Stimulated activated CD8-positive, alpha-beta memory T cell treated with anti-CD3 and anti-CD28 coated beads, Interleukin-4, amount 100 ng/mL, for 24 hours (primary cell): ENCODE results near the gene TNRC6B.
A peak's percentile ranks its signal among the peaks of the same experiment; 100 is the strongest.
"Not testable (repeated sequence)": the region's sequence is repeated elsewhere in the genome, so short reads cannot be mapped to it uniquely, and the experiment has no call there.

Source experiments
- DNase-seq: peaks from one replicate; pipeline ENCODE4 v3.0.0-alpha.2; 2020; ENCODE audit warnings: low read depth

The TNRC6B gene

GRCh38 chr22:40285513-40285912, 107.8 kb downstream of the TNRC6B start:
- no peak for DNase-seq

- peak; percentile 44 for DNase-seq
Observed at GRCh38 chr22:40289991-40290459, 112.3 kb downstream of the TNRC6B start.

DNA sequence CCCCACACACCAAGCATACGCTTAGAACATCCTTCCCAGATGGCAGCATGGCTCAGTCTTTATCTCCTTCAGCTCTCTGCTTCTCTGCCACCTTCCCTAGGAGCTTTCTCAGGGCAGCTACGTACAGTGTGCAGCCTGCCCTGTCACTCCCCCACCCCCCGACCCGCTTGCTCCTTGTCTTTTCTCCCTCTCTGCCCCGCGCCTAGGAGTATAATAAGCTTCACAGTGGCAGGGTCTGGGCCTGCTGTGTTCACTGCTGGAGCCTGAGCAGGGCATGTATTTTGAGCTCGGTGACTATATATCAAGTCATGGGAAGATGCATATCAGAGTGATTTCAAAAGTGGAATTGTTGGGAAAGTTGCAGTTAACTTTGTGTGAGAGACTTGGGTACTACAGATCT, 112.8 kb downstream of the TNRC6B start:
- DNase-seq = no peak

DNA sequence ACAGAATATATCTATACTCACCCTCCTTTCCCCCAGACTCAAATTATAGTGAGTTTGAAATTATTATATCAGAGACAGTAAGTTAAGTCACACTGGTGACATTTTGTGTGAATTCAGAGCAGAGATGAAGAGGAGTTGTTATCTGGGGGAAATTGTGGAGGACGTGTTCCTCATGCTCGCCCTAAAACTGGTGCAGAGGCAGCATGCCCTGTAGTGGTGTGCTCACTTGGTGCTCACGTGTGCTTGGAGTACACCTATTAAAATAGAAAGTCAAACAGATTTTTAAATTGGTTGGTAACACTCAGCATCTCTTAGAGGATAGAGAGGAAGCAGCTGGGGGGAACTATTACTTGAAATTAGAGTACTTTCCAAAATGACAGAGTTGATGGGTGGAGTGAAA, 117.0 kb downstream of the TNRC6B start:
- no peak for DNase-seq

DNA sequence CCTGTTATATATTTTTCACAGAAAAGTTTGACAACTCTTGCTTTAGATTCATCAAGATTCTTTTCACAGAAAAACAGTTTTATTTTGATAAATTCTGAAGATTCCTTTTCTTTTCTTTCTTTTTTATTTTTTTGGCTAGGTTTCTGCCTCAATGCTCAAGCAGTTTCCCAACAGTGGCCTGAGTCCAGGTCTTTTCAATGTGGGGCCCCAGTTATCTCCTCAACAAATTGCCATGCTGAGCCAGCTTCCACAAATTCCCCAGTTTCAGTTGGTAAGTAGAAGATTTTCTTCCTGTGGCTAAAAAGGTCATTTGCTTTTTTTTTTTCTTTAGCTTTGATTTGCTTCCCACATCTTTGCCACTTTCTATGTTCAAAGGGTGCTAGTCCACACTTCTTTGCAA, 122.6 kb downstream of the TNRC6B start:
- DNase-seq = no peak

- no peak for DNase-seq
Observed at GRCh38 chr22:40300884-40301672, 123.4 kb downstream of the TNRC6B start.

DNA sequence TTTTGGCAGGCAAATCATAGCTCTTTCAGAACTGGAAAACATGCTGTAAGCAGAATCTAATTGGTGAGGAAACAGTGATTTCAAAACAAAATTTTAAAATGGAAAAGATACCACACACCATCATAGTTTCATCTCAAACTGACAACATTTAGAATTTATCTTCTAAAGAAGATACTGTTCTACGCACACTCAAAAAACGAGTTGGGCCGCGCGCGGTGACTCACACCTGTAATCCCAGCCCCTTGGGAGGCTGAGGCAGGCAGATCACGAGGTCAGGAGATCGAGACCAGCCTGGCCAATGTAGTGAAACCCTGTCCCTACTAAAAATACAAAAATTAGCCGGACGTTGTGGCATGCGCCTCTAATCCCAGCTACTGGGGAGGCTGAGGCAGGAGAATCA, 124.4 kb downstream of the TNRC6B start:
- DNase-seq = no peak

GRCh38 chr22:40305625-40306024, 127.9 kb downstream of the TNRC6B start:
- no peak for DNase-seq

- DNase-seq = no peak
Observed at GRCh38 chr22:40308999-40309573, 131.4 kb downstream of the TNRC6B start.

- DNase-seq = no peak
Observed at GRCh38 chr22:40309631-40310030, 131.9 kb downstream of the TNRC6B start.

DNA sequence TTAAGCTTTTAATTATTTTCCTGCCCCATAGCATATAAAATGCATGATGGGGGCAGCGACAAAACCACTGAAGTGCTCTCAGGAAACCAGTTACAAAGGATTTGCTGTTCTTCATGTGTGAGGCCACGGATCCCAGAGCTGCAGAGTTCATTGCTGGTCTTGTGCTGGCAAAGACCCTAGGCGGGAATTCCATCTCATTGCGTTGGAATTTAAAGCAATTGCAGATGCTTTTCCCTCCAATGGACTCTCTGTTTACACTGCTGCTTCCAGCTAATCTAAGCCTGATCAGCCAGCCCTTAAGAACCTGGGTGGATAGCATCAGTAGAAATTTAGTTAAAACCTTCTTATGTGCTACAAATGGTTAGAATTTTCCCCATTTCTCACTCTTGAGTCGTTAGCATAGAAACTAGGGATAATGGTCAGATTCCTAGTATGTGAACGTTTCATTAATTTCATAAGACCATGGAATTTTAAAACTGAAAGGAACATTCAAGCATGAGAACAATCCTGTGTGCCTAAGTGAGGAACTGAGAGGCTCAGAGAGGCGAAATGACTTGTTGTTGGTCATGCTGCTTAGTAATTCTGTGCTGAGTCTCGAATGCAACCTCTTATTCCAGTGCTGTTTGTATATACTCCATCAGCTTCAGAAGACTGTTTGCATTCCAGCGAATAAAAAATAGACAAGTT, 132.5 kb downstream of the TNRC6B start:
- no peak for DNase-seq

- no peak for DNase-seq
Observed at GRCh38 chr22:40310768-40311120, 133.0 kb downstream of the TNRC6B start.

DNA sequence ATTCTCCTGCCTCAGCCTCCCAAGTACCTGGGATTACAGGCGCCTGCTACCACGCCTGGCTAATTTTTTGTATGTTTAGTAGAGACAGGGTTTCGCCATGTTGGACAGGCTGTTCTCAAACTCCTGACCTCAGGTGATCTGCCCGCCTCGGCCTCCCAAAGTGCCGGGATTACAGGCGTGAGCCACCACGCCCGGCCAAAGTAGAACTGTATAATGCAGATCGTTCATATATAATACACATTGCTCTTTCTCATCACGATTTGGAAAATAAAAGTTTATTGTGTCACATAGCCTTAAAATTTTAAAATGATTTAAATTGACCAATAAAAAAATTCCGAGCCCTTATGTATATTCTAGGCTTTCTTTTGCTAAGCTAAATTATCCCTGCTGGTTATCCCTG, 133.9 kb downstream of the TNRC6B start:
- DNase-seq = not testable (repeated sequence)

GRCh38 chr22:40312050-40312449, 134.3 kb downstream of the TNRC6B start:
- DNase-seq = no peak

DNA sequence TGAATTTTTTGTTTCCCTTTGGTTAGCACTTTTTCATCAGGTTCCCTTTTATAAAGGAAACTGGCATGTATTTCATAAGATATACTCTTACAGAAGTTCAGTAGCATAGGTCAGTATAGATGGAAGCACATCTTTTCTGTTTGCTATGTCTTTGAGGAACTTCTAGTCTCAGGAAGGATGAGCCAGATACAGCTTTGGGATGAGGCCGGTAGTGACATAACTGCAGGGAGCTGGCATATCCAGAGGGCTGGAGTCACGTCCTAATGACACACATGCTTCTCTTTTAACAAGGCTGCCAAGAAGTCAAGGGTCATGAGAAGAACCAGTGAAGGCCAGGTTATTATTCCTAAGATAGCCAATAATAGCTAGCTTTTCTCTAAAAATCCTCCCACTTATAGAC, 135.3 kb downstream of the TNRC6B start:
- DNase-seq = no peak

GRCh38 chr22:40314041-40314440, 136.3 kb downstream of the TNRC6B start:
- DNase-seq = no peak

DNA sequence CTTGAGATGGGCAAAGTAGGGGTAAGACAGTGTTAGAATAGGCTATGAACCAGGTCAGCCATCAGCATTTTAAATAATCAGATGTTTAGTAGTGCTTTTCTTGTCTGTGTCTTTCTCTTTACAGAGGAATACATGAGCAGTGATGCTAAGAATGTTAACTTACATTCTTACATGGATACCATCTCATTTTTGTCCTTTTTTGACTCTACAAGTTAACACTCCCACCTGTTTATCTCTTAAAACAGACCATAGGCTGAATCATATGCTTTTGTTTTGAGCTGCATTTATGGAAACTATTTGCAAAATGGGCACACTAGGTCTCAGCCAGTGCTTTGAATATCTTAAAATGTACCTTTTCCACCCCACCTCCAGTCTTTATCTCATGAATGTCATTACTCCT, 143.0 kb downstream of the TNRC6B start:
- no peak for DNase-seq

DNA sequence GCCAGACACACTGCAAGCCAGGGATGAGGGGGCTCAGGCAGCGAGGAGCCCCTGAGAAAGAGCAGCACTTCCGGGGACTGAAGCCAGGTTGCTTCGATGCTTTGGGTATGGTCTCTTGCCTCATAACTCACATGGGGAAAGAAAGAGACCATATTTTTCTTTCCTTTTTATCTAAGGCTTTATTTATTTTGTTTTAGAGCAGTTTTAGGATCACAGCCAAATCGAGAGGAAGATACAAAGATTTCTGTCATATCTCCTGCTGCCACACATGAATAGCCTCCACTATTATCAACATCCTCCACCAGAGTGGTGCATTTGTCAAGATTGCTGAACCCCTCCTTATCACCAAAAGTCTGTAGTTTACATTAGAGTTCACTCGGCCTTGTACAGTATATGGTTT, 144.3 kb downstream of the TNRC6B start:
- no peak for DNase-seq

DNA sequence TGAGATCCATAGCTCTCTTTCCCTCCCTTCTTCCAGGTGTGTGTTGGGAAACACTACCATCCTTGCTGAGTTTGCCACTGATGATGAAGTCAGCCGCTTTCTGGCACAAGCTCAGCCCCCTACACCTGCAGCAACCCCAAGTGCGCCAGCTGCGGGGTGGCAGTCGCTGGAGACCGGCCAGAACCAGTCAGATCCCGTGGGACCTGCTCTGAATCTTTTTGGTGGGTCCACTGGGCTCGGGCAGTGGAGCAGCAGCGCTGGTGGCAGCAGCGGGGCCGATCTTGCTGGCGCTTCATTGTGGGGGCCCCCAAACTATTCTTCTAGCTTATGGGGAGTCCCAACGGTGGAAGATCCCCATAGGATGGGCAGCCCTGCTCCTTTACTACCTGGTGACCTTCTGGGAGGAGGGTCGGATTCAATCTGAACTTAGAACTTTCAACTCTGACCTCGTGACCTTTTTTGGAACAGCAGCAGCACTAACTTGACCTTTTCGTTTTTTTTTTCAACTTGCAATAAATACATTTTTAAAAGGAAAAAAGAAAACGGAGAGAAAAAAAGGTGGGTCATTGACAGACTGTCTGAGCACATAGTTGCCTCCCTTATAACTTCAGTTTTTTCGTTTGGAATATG, 145.2 kb downstream of the TNRC6B start:
- DNase-seq = no peak

- DNase-seq = no peak
Observed at GRCh38 chr22:40323681-40324171, 146.0 kb downstream of the TNRC6B start.

DNA sequence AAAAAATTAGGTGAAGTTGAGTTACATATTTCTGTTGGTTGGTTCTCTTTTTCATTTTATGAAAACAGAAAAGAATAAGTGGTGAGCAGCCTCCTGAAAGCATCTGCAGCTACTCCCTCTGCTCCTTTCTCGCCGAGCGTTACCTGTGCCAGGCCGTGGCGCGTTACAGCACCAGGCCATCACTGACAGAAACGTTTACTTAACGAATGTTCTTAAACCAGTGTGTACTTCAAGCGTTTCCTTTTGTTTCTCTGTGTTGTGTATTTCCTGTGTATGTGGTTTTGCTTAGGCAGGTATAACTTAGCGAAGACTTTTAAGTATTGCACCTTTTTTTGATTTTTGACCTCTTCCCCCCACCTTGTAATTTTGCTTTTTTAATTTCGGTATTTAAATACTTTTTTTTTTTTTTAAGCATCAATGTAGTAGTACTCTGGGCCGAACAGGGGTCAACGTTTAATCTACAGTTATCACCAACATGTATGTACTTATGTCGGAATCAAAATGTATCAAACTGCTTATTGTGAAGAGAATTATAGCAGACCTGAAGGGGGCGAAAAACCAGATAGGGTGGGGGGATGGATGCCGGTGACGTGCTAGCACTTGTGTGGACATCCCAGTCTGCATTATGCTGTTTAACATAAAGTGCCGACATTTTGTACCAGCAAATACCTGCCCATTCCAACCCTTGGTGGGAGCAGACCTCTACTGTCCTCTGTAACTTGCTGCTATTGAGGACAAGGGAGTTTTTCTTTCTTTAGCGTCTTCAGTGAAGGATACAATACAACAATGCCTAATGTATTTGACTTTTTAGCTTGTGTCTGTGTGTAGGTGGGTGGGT, 147.0 kb downstream of the TNRC6B start:
- DNase-seq = no peak

GRCh38 chr22:40325315-40325714, 147.6 kb downstream of the TNRC6B start:
- DNase-seq = peak; percentile 51
